ENCODE data around the gene GSK3B.

Gene GSK3B

GRCh38 chr3:119883461-119884160 lies 210.6 kb downstream of the GSK3B start:
- no peak for DNase-seq (ENCODE audit: low read depth in 2 of 2)

DNA sequence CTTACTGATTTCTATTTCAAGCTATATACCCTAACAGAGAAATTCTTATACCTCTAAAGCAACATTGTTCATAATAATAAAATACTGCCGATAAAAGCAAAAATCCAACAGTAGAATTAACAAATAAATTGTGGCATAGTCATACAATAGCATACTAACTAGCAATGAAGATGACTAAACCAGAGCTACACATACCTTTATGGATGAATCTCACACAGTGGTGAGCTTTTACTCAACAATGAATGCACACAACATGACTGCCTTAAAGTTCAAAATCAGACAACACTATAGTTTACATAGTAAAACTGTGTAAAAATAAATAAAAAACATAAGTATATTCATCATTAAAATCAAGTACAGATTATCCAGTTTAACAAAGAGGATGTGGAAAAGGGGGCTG lies 213.3 kb downstream of the GSK3B start:
- no peak for DNase-seq (ENCODE audit: low read depth in 2 of 2)

DNA sequence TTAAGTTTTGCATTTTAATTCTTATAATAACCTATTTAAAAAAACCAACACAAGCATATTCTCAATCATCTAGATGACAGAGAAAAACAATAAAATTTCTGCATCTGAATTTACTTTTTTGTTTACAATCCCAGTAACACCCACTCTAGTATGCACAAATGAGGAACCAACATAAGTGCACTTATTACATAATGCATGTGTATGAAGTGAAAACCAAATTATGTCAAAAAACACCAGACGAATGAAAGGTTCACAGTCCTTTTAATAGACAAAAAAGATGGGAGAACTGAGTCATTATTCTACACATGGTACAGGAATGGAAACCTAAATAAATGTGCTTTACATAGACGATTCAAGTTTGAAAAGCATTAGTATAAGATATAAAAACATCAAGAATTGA lies 220.6 kb downstream of the GSK3B start:
- DNase-seq (ENCODE audit: low read depth in 2 of 2), result no peak

DNA sequence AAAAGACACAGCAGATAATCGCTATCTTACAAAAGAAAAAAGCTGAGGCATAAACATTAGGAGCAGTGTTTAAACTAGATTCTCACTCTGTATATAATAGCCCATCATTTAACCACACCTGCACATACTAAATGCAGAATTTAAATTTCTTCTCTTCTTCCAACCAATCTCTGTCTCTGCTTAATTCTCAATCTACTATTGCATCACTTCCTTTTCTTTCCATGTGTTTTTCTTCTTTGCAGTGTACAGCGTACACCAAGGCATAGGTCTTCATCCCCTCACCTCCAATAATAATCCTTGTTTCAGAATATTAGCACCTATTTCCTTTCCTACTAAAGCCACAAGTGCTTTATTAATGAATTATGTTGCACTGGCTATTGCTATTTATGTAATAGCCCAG lies 221.5 kb downstream of the GSK3B start:
- DNase-seq (ENCODE audit: low read depth in 2 of 2), result no peak

DNA sequence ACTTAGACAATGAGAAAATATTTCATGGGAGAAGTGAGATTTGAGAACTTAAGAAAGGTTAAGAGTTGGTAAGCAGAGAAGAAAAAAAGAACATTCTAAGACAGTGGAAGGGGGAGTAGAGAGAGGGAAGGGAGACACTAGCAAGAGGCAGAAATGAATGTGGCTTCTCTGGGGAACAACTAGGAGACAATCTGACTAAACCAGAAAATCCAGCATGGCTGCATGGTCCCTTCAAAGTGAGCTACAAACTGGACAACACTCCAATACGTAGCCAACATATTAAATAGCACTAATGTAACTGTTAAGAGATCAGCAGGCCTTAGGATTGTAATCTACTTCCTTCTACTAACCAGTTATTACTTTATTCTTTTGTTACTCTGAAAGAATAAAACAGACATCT lies 222.7 kb downstream of the GSK3B start:
- no peak for DNase-seq (ENCODE audit: low read depth in 2 of 2)

GRCh38 chr3:119870512-119870911 lies 223.7 kb downstream of the GSK3B start:
- DNase-seq (ENCODE audit: low read depth in 2 of 2), result no peak

GRCh38 chr3:119864476-119864875 lies 229.8 kb downstream of the GSK3B start:
- DNase-seq (ENCODE audit: low read depth in 2 of 2), result no peak

GRCh38 chr3:119862616-119863015 lies 231.6 kb downstream of the GSK3B start:
- DNase-seq (ENCODE audit: low read depth in 2 of 2), result no peak

DNA sequence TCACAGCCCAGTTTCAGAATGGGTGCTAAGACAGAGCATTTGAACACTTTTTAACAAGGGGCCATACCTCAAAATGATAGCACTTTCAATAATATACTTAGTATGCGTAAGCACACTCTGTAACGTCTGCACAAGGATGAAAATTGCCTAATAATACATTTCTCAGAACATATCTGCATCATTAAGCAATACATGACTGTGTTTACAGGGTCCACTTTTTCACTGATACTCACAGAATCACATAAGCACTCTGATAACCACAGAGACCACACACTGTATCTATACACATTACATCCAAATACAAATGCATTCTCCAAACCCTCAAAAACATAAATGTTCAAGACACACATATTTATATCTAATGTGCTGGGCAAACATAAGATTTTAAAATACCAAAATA lies 232.6 kb downstream of the GSK3B start:
- DNase-seq (ENCODE audit: low read depth in 2 of 2), result no peak

GRCh38 chr3:119859728-119860127 lies 234.5 kb downstream of the GSK3B start:
- no peak for DNase-seq (ENCODE audit: low read depth in 2 of 2)

- no peak for DNase-seq (ENCODE audit: low read depth in 2 of 2)
Observed at GRCh38 chr3:119858957-119859356, 235.3 kb downstream of the GSK3B start.

GRCh38 chr3:119856695-119857094 lies 237.6 kb downstream of the GSK3B start:
- no peak for DNase-seq (ENCODE audit: low read depth in 2 of 2)

GRCh38 chr3:119849126-119849525 lies 245.1 kb downstream of the GSK3B start:
- no peak for DNase-seq (ENCODE audit: low read depth in 2 of 2)

- no peak for DNase-seq (ENCODE audit: low read depth in 2 of 2)
Observed at GRCh38 chr3:119841808-119842471, 252.3 kb downstream of the GSK3B start.

- DNase-seq (ENCODE audit: low read depth in 2 of 2), result no peak
Observed at GRCh38 chr3:119835556-119835955, 258.7 kb downstream of the GSK3B start.

- DNase-seq (ENCODE audit: low read depth in 2 of 2), result no peak
Observed at GRCh38 chr3:119834754-119835370, 259.4 kb downstream of the GSK3B start.

DNA sequence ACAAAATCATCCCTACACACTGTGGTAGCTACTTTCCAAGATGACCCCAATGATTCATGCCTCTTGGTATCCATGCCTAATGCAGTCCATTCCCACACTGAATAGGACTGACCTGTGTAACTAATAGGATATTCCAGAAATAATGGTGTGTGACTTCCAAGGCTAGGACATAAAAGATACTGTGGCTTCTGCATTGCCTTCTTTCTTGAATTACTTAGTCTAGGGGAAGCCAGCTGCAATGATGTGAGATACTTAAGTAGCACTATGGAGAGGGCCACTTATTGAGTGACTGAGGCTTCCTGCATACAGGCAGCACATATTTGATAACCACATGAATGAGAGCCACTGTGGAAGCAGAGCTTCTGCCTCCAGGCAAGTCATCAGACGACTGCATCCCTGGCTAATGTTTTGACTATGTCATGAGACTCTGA lies 262.3 kb downstream of the GSK3B start:
- no peak for DNase-seq (ENCODE audit: low read depth in 2 of 2)

GRCh38 chr3:119831022-119831421 lies 263.2 kb downstream of the GSK3B start:
- DNase-seq (ENCODE audit: low read depth in 2 of 2), result no peak

- DNase-seq (ENCODE audit: low read depth in 2 of 2), result no peak
Observed at GRCh38 chr3:119829420-119829819, 264.8 kb downstream of the GSK3B start.

GRCh38 chr3:119826711-119827608 lies 267.3 kb downstream of the GSK3B start:
- DNase-seq (ENCODE audit: low read depth in 2 of 2), result no peak

DNA sequence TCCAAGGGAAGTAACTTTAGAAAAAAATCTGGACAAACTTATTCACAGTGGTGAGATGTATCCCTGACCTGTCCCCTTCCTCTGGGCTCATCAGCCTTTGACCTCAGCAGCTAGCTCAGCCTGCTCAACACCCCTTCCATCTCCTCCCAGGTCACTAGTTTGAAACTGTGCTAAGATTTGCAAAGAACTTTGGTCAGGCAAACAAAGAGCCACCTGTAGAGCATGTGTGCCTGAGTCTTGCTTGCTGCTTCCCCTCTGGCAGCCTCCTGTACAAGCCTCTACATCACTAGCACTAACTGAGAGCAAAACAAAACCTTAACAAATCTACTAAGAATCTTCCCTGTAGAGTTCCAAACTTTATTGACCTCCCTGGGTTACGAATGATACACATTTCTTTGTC lies 268.4 kb downstream of the GSK3B start:
- DNase-seq (ENCODE audit: low read depth in 2 of 2), result no peak

GRCh38 chr3:119819806-119820205 lies 274.4 kb downstream of the GSK3B start:
- DNase-seq (ENCODE audit: low read depth in 2 of 2), result no peak

Measured in stimulated activated CD4-positive, alpha-beta T cell treated with anti-CD3 and anti-CD28 coated beads, Interleukin-12 subunit alpha, Interleukin-12 subunit beta, amount 100 ng/mL, for 24 hours (primary cell).